Neural progenitor cell (in vitro differentiated cells): ENCODE data around the gene SLC36A3.

Source experiments
- CTCF ChIP-seq: fragments of 200-600 bp; sonication (generic); IDR thresholded peaks from 2 replicates; pipeline ENCODE4 v1.5.1; 2017; ENCODE audit warnings: antibody characterized with exemption, mild to moderate bottlenecking
- EZH2 ChIP-seq: fragments of 200-600 bp; sonication (generic); IDR thresholded peaks from 2 replicates; pipeline ENCODE4 v1.6.1; 2017; ENCODE audit warnings: antibody characterized with exemption, mild to moderate bottlenecking, moderate library complexity
- EZH2phosphoT487 ChIP-seq: fragments of 200-600 bp; sonication (generic); IDR thresholded peaks from 2 replicates; pipeline ENCODE4 v1.6.1; 2017; ENCODE audit warnings: antibody characterized with exemption

- TF ChIP-seq CTCF (no peak), EZH2 (no peak), EZH2phosphoT487 (no peak)
Observed at GRCh38 chr5:151296974-151297373, 6.6 kb downstream of the SLC36A3 start.
